Suppressor macrophage (primary cell): ENCODE results near the gene CTBP2.
A peak's percentile ranks its signal among the peaks of the same experiment; 100 is the strongest.
"Not testable (repeated sequence)": the region's sequence is repeated elsewhere in the genome, so short reads cannot be mapped to it uniquely, and the experiment has no call there.

Experiments
- DNase-seq, 4 experiments: peaks; one replicate each; pipeline ENCODE4 v3.0.0-alpha.2; 2020 to 2022

CTBP2 gene

DNA sequence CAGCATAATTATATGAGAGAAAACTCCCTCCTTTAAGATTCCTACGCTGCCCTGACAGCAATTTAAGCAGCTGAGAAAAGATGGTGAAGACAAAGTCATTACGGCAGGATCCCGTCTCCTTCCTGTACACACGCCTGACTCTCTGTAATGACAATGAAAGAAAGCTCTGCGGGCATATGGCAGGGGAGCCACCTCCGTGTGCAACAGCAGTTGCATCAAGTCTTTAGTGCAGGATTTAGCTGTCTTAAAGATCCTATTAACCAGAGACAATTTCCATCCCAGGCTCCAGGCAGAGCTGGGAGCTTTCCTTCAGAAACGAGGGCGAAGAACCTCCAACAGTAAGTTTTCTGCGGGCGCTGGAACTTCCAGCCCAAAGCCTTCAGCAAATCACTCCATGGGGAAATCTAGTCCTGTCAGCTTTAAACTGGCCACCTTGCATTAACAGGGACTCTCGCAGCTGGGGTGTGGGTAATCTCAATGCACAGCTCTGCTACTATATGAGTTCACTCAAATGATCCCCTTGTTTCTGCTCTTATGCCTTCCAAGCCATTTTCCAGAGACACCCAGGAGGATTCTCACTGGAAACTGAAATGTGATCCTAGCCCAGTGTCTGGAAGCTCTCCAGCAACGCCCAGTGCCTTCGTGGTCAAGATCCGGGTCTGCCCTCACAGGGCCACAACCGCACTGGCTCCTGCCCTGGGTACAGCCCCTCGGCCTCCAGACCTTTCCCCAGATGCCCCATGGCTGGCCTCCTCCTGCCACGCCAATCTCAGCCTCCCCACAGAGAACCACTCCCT, 74.9 kb downstream of the CTBP2 start:
- DNase-seq: no peak

DNA sequence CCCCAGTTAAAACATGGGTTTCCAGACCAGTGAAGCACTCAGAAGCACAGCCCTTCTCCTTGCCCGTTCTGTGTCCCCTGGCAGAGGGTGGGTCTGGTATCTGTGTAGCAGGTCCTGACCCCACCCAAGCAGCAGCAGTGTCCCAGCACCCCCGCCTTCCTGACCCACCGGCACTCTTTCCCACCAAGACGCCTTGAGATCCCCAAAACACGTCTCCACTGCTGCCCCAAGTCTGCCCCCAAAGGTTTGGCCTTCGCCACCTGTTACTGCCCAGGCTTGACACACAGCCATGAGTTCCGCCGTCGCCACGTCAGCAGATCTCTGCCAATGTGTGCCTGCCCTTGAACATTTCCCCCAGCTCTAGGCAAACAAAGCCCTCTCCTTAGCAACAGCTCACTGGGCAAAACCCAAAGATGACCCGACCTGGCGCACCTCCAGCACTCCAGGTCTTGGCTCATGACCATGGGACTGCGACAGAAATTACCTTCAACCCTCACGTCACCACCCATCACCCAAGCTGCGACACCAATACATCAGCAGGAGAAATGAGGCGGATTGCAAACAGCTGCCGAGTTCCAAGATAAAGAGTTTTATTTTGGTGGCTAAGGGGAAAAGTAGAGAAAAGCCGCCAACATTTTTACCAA, 75.6 kb downstream of the CTBP2 start:
- DNase-seq: no peak

DNA sequence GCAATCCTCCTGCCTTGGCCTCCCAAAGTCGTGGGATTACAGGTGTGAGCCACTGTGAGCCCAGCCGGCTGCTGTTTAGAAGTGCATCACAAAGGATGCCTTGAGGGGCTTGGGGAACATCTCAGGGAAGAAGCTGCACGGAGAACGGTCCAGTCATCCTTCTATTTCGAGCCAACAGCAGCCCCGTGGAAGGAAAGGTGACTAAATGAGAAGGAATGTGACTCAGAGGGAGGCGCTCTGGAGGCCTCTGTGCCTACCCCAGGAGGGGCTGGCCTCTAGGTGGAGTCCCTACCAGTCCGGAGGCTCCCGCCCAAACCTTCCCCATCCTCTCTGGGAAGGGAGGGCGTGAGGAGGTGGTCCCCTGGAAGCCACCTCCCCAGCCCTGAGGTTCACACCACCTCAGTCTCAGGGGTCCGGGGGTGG, 76.2 kb downstream of the CTBP2 start:
- DNase-seq: no peak

DNA sequence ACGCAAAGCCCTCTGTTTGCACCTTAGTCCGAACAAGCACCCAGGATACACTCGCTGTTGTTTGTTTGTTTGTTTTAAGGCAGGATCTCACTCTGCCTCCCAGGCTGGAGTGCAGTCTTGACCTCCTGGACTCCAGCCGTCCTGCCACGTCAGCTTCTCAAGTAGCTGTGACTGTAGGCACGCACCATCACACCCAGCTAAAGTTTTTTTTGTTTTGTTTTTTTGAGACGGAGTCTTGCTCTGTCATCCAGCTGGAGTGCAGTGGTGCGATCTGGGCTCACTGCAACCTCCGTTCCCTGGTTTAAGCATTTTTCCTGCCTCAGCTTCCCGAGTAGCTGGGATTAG, 76.8 kb downstream of the CTBP2 start:
- no peak for DNase-seq

DNA sequence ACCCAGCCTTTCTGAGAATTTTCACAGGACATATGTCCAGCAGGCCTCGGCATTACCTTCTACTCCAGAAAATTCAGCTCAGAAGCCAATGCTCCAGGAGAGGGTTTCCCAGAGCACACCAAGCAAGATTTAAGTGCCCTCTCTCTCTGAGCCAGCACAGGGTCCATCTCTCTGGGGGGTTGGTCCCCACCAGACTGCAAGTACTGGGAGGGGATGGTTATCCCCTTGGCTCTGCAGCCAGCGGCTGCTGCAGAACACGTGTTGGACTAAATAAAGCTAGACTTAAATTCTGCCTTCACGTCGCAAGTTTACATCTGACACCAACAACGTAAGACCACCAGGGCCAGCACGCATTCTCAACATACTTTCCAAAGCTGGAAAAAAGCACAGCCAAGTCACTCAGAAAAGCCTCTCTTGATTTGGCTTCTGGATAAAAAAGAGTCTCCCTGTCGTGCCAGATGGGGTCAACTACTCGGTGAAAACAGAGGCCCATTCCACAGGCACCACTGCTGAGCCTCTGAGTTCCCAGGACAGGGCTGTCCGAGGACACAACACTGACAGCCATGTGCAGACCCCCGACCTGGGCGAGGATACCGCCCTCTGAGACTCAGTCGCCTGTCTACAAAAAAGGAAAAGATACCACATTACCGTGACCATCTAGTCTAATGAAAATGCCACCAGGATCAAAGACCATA, 77.3 kb downstream of the CTBP2 start:
- no peak for DNase-seq

DNA sequence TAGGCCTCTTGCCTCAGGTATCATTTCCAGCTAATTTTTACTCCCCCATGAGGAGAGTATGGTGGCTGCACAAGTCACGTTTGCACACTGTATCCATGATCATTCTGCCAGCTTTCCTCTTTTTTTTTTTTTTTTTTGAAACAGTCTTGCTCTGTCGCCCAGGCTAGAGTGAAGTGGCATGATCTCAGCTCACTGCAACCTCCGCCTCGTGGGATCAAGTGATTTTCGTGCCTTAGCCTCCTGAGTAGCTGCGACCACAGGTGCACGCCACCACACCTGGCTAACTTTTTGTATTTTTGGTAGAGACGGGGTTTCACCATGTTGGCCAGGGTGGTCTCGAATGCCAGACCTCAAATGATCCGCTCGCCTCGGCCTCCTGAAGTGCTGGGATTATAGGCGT, 77.9 kb downstream of the CTBP2 start:
- DNase-seq: not testable (repeated sequence)

DNA sequence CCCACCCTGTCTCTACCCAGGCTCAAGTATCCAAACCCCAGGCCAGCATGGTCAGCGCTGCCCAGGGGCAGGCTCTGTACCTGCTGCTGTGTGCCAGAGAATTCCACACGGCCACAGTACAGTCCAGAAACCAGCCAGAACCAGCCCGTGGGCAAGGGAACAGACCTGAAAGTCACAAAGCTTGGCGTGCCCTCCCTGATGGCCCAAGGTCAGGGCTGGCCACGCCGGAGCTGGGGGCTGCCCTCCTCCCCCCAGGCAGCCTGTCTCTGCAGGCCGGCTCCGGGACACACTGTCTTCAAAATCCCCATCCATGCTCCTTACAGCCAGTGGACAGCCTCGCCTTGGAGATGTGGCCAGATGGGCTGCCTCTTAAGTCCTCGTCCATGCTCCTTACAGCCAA, 78.4 kb downstream of the CTBP2 start:
- DNase-seq: no peak

DNA sequence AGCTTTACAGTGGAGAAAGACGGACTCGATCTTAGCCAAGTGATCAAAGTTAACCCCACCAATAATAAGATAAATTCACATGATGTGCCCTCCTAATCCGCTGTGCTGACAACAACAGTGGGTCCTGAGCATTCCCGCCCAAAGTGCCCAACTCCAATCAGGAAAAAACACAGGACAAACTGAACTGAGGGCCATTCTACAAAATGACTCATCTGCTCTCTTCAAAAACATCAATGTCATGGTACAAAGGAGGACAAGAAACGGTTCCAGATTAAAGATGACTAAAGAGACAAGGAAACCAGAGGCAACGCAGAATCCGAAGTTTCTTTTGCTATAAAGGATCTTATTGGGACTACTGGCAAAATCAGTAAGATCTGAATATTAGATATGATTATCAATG, 79.4 kb downstream of the CTBP2 start:
- no peak for DNase-seq

DNA sequence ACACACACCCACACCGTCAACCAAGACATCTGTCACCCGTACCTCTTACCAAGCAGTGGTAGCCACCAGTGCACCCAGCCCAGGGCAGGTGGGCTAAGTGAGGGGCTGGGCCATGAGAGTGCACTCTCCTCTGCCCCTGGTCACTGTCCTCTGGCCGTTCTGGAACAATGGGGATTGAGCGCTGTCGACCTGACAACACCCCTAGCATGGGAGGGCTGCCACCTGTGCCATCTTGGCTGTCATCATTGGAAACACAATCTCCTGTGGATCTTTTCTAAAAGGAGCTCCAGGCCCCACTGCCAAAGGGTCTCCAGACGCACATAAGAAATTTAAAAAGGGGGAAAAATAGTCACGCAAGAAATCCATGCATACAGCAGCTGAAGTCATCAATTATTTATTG, 80.1 kb downstream of the CTBP2 start:
- DNase-seq: no peak

DNA sequence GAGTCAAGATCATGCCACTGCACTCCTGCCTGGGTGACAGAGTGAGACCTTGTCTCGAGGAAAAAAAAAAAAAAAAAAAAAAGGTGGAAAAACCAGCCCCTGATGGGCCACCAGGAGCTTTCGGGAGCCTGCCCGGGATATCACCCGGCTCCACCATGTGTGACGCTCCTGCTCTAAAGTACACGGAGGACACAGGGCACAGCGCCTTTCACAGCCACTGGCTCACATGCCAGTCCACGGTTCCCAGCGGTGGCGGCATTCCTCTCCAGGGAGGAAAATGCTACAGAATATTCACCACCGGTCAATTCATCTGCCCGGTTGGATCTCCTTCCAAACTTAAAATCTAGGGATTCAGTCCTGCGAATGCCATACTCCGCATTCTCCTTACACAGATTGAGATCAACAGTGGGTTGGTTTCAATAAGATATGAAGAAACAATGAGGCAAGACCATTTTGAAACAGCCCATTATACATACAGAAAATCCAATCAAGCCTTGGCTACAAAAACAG, 81.2 kb downstream of the CTBP2 start:
- no peak for DNase-seq

DNA sequence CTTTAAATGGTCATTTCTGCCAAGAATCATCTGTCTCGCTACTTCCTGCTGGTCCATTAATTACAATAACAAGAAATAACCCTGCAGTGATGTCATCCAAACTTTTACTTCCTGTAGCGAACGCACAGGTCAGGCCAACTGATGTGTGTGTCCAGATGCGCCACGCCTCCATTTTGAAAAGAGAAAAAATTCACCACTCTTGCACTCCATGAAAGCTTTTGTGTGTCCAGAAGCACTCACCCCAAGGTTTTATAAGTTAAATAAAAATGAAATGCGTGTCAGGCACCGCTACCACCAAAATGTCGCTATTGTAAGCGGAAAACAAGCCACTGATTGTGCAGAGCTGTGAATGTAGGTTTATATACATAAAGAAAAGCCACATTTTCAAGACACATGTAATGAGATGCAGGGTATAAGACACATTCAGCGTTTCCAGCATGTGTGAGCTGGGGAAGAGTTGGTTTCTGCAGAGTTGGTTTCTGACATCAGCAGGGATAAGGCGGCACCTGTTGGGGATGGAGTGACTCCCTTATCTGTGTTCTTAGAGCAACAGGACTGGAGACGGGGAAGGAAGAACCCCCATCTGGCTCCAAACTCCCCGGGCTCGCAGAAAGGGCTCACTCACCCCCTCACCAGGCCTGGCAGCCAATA, 83.3 kb downstream of the CTBP2 start:
- DNase-seq: no peak

DNA sequence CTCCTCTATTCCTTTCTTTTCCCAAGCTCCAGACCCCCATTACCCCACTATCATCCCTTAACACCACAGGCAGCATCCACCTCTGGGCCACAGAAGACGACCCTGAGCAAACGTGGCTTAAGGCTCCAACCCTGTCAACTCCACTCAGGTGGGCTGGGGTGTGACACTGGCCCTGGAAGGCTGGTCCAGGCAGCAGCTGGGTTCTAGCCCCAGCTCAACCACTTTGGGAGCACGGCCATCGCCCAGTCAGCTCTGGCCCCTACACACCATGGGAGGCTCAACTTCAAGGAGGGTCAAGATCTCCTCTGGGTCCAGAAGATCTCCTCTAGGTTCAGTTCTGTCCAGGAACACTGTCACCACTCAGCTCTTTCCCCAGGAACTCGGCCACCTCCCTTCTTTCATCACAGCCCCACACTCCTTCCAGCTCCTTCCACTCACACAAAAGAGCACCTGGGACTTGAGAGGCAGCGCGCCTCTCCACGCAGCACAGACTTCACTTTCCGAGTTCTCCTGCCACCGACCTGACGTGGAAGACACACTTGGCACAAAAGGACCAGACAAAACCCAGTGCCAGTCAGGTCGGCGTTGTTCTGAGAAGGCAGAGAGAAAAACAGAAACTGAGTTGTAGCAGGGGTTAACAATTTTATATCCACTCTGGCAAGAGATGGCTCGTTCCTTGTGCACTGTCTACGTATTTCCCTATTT, 84.1 kb downstream of the CTBP2 start:
- DNase-seq: no peak

DNA sequence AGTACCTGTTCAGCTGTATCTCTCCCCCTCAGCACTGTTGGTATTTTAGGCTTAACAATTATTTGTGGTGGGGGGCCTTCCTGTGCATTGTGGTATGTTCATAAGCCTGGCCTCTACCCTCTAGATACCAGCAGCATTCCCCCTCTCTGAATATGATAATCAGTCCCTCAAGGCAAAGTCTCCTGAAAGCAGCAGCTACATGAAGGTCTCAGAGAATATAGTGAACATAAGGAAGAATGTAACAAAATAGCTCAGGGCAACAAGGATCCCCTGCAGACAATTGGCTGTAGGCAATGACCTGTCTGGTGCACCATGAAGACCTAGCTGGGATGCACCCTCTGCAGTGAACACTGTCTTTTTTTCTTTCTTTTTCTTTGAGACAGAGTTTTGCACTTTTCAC, 86.4 kb downstream of the CTBP2 start:
- no peak for DNase-seq

DNA sequence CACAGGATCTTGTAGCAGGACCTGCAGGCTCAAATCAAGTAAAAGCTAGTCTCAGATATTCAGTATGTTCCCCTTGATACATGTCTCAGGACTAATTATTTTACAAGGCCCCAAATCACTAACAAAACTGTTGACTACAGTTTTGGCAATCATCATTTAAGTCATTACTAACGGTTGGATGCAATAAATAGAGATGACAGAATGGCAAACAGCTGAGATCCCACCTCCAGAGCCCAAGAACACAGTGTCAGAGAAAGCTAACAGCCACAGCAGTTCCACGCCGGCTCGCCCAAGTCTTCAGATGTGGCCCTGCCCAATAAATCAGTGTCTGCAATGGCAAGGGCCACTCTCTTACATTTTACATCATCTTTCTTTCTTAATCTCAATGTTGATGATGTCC, 87.6 kb downstream of the CTBP2 start:
- DNase-seq: no peak

DNA sequence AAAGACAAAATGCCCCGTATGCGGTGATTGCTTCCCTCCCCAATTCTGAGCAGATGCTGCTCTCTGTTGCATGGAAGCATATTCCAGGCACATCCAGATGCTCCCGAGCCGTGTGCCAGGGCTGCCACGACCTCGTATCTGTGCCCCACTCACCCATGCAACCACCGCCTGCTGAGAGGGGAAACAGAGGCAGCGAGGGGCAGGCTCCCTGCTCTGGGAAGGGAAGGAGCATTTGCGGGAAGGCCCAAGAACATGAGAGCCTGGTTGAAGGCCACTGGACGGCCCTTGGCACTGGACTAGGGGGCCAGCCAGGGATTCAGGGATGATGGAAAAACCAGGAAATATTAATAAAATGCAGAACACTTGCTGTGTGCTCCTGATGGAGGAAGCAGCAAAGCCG, 89.4 kb downstream of the CTBP2 start:
- no peak for DNase-seq

DNA sequence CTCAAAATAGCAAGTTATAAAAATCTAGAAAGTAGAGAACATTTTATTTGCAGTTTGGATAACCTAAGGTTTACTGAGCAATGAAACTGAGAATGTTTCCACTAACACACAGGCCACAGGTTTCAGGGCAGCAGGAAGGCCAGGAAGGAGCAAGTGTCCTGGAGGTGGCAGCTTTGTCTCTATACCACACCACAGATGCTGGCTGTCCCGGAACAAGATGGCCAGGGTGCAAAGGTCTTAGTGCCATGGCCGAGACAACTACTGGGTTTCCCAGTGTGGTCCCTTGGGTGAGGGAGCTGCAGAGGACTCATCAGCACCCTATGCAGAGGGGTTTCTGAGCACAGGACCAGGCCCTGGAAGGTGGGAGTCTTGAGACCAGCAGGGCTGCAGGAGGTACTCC, 92.0 kb downstream of the CTBP2 start:
- no peak for DNase-seq

DNA sequence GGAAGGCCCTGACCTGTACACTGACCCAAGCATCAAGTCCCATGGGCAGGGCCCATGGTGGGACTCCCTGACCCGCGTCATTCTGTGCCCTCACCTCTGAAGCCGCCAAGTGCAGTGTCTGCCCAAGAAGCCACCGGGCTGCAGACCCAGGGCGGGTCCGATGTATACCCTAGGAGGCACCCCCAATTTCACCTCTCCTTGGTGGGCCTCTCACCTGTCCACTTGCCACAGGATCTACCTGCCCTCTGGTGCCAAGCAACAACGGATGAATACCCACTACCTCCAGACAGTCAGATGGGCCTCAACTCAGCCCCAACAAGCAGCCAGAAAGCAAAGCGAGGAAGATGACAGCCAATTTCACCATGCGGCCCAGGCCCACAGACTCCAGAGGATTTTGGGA, 92.6 kb downstream of the CTBP2 start:
- DNase-seq: no peak

DNA sequence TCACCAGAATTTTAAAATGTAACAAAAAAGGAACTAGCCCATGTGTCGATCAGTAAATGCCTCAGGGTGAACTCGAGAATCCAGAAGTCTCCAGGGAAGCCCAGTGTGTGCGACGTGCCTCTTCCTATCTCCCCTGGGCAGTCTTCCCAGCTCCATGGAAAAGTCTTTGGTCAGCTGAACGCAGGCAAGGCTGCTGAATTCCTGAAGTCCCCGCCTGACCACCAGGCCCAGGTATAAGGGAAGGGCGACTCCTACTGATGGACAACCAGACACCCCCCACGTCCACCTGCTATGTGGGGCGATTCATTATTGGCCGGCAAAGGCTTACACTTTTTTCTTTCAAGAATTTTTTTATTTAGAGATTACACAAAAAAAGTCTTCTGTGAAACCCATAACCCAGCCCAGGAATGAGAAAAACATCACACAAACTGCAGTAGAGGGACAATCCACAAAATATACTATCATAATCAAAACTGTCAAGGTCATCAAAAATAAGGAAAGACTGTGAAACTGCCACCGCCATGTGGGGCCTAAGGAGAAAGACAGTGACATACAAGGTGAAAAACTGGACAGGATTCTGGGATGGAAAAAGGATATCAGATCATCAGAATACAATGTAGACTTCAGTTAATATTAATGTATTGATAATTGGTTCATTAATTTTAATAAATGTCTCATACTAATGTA, 93.5 kb downstream of the CTBP2 start:
- DNase-seq: no peak

DNA sequence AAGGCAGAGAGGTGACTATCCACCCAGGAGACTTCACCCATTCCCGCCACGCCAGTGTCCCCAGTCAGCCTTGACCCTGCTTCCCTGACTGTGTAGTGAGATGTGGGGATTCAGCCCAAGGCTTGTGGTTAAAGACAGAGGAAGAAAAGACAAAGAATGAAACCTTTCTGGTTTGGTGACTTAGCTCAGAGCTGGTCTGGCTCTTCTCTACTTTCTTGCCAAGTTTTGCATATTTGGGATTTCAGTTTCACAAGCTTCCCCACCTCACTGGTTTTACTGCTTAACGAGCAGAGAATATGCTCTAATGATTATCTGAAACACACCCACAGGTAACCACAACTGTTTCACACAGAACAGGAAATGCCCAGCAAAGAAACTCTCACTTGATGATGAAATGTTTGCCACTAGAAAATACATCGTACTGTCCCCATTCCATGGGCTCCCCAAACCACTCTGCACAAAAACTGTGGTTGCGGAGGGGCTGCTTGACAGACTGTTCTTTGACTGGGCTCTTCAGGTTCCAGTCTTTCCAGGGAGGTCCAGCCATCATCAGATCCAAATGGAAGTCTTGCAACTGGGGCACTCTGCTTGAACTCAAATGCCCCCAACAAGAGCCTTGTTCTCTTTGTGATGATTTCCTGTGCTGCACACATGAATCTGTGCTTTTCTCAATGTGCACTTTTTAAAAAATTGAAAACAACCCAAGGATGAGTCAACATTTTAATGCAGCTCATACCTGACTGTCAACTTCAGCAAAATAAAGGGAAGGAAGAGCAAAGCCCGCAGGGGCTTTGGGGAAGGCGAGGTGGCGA, 95.5 kb downstream of the CTBP2 start:
- DNase-seq: peak; percentile 3 to 39 (median 33)

DNA sequence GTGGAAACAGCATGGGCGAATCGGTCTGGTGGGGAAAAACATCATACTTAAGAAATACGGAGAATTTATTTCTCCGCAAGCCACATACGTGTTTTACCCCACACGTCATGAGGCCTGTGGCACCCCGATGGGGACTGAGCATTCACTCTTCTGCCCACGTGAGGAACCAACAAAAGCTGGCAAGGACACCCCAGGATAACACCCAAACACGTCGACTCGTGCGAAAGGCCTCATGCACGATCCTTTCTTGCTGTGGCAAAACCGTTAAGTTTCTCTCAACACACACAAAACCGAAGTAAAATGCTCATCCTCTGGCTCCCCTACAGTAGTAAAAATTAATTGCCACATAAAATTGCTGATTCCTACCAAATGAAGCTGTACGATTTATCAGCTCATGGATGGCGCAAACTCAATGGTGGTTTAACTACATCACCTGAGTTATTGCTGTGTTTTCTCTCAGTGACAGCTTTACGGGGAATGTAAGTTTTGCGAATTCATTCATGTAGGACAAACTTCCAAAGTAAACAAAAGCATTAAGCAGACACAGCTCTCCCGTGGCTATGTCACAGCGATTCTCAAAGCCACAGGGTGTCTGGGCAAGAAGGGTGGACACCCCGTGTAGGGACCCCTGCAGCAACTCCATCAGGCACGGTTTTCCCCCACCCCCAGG, 97.0 kb downstream of the CTBP2 start:
- DNase-seq: no peak

DNA sequence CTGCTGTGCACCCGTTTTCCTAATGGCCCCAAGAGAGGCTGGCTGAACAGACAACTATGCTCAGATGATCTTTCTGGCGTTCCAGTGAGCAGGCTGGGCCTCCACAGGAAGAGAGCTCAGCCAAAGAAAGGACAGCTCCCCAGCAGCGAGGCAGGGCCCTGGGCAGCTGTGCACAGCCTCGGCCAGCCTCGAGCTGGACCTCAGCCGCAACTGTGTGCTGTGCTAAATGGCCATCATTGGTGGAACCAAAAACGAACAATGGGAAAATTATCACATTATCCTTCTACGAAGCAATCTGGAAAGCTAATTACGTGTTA, 97.5 kb downstream of the CTBP2 start:
- no peak for DNase-seq
